NCI-H2029 (cell line): Measurements from ENCODE around the gene MCCC2.
"Not testable (repeated sequence)": the region's sequence is repeated elsewhere in the genome, so short reads cannot be mapped to it uniquely, and the experiment has no call there.

Source experiments
- DNase-seq: peaks from one replicate; lab custom pipeline; 2025; lab: John Stamatoyannopoulos, UW

MCCC2 gene

GRCh38 chr5:71586941-71587765 is at the start of gene MCCC2:
Gene MCCC2, plus strand, starts transcription at chr5:71587340. Its CDS starts 86 bp downstream, at chr5:71587426.
- peak; percentile 98 for DNase-seq

GRCh38 chr5:71537687-71538086 is 49.5 kb upstream of the MCCC2 start:
- DNase-seq = no peak

GRCh38 chr5:71550885-71551284 is 36.3 kb upstream of the MCCC2 start:
- DNase-seq = not testable (repeated sequence)

- DNase-seq = not testable (repeated sequence)
Observed at GRCh38 chr5:71551582-71551981, 35.6 kb upstream of the MCCC2 start.

- DNase-seq = not testable (repeated sequence)
Observed at GRCh38 chr5:71552026-71552749, 35.0 kb upstream of the MCCC2 start.

- no peak for DNase-seq
Observed at GRCh38 chr5:71563161-71563560, 24.0 kb upstream of the MCCC2 start.

GRCh38 chr5:71564895-71565294 is 22.2 kb upstream of the MCCC2 start:
- no peak for DNase-seq

- DNase-seq = no peak
Observed at GRCh38 chr5:71569748-71570509, 17.2 kb upstream of the MCCC2 start.

- not testable (repeated sequence) for DNase-seq
Observed at GRCh38 chr5:71571811-71572210, 15.3 kb upstream of the MCCC2 start.

GRCh38 chr5:71573591-71573990 is 13.5 kb upstream of the MCCC2 start:
- DNase-seq = no peak

GRCh38 chr5:71575588-71575987 is 11.6 kb upstream of the MCCC2 start:
- DNase-seq = not testable (repeated sequence)

GRCh38 chr5:71576241-71576640 is 10.9 kb upstream of the MCCC2 start:
- DNase-seq = no peak

- DNase-seq = not testable (repeated sequence)
Observed at GRCh38 chr5:71577839-71578238, 9.3 kb upstream of the MCCC2 start.

GRCh38 chr5:71582945-71583584 is 4.1 kb upstream of the MCCC2 start:
- DNase-seq = no peak

- DNase-seq = peak; percentile 86
Observed at GRCh38 chr5:71586052-71586940, 844 bp upstream of the MCCC2 start.

GRCh38 chr5:71587766-71588532 is 809 bp downstream of the MCCC2 start:
- DNase-seq = no peak

- no peak for DNase-seq
Observed at GRCh38 chr5:71588533-71588885, 1.4 kb downstream of the MCCC2 start.

GRCh38 chr5:71589903-71590302 is 2.8 kb downstream of the MCCC2 start:
- DNase-seq = no peak

GRCh38 chr5:71591100-71591499 is 4.0 kb downstream of the MCCC2 start:
- no peak for DNase-seq

- DNase-seq = no peak
Observed at GRCh38 chr5:71596169-71596568, 9.0 kb downstream of the MCCC2 start.
